ENCODE measurements around the gene TBC1D25. TPM values are rescaled to one million over a fixed set of nuclear protein-coding genes. Genes with fewer than 3 reads are reported as not detected.

Gene TBC1D25
- total RNA-seq, 1 donor from 2014 or later, result 6.5 TPM

- DNase-seq (ENCODE audit: low spot score), result no peak
- ATAC-seq, result no peak
These were observed 59.8 kb downstream of the TBC1D25 start for GRCh38 chrX:48599341-48599740.

GRCh38 chrX:48600226-48600625 lies 60.7 kb downstream of the TBC1D25 start:
- DNase-seq (ENCODE audit: low spot score), result no peak
- no peak for ATAC-seq

GRCh38 chrX:48601741-48602394 lies 62.4 kb downstream of the TBC1D25 start:
- DNase-seq (ENCODE audit: low spot score), result no peak
- no peak for ATAC-seq

- no peak for DNase-seq (ENCODE audit: low spot score)
- no peak for ATAC-seq
These were observed 65.2 kb downstream of the TBC1D25 start for GRCh38 chrX:48604701-48605100.

GRCh38 chrX:48606091-48606490 lies 66.6 kb downstream of the TBC1D25 start:
- no peak for ATAC-seq
- DNase-seq (ENCODE audit: low spot score), result no peak

GRCh38 chrX:48611703-48612102 lies 72.2 kb downstream of the TBC1D25 start:
- DNase-seq (ENCODE audit: low spot score), result no peak
- no peak for ATAC-seq

Other genes starting within 250 kb of the TBC1D25 start
- gene SSX3, start 183.0 kb upstream of the TBC1D25 start, total RNA-seq, result not detected
- gene SSX4, start 156.2 kb upstream of the TBC1D25 start, total RNA-seq, result not detected
- not detected for gene SSX4B, start 127.8 kb upstream of the TBC1D25 start, total RNA-seq
- gene SLC38A5, start 69.5 kb upstream of the TBC1D25 start, total RNA-seq, result 0.30 TPM
- gene FTSJ1, start 63.5 kb upstream of the TBC1D25 start, total RNA-seq, result 15.6 TPM
- 1.9 TPM for gene PORCN, start 30.7 kb upstream of the TBC1D25 start, total RNA-seq
- 267 TPM for gene EBP, start 17.9 kb upstream of the TBC1D25 start, total RNA-seq
- 20.6 TPM for gene RBM3, start 34.8 kb downstream of the TBC1D25 start, total RNA-seq
- 86.7 TPM for gene WDR13, start 57.8 kb downstream of the TBC1D25 start, total RNA-seq
- 3.2 TPM for gene WAS, start 144.1 kb downstream of the TBC1D25 start, total RNA-seq
- 4.3 TPM for gene SUV39H1, start 157.0 kb downstream of the TBC1D25 start, total RNA-seq
- gene GLOD5, start 222.0 kb downstream of the TBC1D25 start, total RNA-seq, result 3.1 TPM
- 0.35 TPM for gene GATA1, start 246.9 kb downstream of the TBC1D25 start, total RNA-seq